ENCODE data around the gene TNFSF11.
A peak's percentile ranks its signal among the peaks of the same experiment; 100 is the strongest.

The TNFSF11 gene

GRCh38 chr13:42561752-42562467, 12.0 kb upstream of the TNFSF11 start:
- no peak for DNase-seq

GRCh38 chr13:42567906-42568305, 6.0 kb upstream of the TNFSF11 start:
- DNase-seq = no peak

DNA sequence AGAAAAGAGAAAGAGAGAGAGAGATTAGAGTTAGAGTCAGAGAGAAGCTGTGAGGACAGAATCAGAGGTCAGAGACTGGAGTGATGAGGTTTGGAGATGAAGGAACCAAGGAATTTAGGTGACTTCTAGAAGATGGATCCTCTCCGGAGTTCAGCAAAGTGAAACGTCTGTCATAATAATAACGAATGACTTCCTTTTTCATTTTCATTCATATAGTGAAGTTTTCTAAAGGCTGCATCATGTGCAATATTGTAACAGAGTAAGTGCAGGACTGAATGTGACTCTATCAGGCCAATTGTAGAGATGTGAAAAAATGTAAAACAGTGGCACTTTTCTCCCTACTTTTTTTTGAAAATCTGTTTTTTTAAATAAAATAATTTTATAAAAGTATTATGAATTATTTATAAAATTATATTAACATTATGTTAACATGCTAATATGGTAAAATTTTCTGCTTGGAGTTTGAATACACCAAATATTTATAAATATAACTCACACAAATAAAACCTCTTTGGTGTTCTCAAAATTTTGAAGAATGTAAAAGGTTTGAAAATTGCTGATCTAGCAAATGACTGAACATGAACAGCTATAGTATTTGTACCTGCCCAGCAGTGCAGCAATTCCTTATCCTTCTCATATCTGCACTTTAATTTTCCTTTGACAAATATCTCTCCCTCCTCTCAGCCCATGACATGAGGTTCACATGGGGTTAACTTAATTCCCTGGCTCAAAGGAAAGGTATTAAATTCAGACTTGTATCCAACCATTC, 4.2 kb upstream of the TNFSF11 start:
- DNase-seq = no peak

- DNase-seq = no peak
Observed at GRCh38 chr13:42571895-42572294, 2.1 kb upstream of the TNFSF11 start.

DNA sequence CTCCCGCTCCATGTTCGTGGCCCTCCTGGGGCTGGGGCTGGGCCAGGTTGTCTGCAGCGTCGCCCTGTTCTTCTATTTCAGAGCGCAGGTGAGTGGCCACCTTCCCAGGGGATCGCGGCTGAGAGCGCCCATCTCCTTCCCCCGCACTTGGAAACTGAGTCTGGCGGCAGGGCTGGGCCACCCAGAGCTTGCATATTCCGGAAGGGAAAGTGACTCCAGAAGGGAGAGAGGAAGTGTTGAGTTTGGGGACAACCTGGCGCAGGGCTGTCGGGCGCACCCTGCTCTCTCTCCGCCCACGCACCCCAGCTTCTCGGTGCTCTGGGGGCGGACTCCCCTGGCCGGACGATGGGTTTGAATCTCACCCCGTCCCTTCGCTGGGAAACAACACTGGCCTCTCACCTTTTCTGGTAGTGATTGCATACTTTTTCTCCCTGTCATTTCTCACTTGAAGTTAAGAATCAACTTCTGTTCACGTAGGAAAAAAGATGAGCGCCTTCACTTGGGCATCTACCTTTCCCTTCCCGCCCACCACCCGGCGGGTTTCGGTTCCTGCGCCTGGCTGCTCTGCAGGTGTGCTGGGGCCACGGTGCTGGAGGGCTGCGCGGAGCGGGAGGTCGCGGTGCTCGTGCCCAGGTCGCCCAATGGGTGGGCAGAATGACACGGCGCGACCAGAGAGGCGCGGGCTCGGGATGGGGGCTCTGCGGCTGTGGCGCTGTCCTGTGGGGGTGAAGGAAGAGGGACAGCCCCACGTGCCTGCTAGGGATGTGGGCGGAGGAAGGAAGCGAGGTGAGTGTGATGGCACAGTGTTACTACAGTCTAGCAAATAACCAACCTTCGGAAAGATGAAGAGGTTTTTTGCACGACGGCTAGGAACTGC, 721 bp downstream of the TNFSF11 start:
- DNase-seq = no peak

DNA sequence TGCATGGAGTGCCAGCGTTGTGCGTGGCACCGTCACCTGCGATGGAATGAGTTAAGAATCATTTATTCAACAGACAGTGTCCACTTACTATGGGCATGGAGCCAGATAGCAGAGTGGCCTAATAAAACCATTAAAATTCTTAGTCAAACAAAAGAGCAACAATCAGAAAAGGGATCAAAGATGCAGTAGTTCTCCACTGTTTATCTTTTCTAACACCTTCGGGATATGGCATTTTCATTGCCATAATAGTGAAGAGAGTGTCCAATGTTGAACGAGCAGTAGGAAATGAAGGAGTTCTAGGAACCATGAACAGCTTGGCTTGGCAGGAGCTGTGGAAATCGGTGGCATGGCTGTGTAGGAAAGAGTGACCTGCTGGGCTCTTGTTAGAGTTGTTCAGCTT, 2.0 kb downstream of the TNFSF11 start:
- no peak for DNase-seq

DNA sequence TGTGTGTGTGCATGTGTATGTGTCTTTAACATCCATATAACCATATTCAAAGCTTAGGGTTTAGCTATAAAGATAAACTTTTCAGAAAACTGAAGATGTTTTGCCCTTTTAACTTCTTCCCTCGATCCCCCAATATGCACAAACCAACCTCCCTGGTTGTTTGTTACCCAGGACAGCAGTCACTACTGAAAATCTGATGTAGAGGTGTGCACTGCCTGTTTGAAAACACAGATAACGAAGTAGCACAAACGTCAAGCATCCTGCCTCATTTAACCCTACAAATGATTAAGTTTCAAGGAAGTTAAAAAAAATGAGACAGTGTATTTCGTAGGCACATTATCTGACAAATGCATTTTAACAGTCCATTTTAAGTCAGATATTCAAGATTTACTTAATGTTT, 3.6 kb downstream of the TNFSF11 start:
- DNase-seq = no peak

DNA sequence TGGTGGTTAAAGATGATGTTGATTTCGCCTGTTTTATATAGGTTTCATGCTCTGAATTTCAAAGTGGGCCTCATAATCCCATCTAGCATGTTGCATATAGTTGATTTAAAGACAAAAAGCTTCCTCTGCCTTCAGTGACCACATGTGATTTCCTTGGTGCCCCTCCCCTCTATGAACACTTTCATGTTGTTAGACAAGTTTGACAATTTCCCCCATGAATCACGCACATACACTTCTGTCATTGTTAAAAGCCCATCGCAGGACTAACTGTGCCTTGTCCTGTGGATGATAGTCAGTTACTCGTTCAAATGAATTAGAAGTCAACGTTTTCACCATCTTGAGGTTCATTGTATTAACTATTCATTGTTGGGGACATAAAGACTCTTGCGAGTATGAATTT, 6.7 kb downstream of the TNFSF11 start:
- no peak for DNase-seq

DNA sequence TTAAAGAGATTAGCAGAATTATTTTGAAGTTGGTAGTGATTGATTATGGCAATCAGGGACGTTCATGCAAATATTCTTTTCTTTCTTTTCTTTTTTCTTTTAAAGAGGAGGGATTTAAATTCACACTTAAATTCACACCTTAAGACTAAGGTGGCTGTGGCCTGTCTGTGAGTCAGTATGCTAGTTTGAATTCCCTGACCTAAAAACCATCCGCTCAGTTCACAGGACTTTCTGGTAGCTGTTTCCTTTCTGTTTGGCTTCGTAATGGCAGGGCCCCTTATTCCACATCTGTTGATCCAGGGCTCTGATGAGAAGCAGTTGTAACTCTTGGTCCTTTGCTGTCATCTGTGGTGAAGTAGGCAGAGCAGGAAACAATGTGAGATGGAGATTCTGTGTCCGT, 7.5 kb downstream of the TNFSF11 start:
- no peak for DNase-seq

GRCh38 chr13:42591602-42592001, 17.6 kb downstream of the TNFSF11 start:
- DNase-seq = no peak

- DNase-seq = no peak
Observed at GRCh38 chr13:42592915-42593900, 19.3 kb downstream of the TNFSF11 start.

DNA sequence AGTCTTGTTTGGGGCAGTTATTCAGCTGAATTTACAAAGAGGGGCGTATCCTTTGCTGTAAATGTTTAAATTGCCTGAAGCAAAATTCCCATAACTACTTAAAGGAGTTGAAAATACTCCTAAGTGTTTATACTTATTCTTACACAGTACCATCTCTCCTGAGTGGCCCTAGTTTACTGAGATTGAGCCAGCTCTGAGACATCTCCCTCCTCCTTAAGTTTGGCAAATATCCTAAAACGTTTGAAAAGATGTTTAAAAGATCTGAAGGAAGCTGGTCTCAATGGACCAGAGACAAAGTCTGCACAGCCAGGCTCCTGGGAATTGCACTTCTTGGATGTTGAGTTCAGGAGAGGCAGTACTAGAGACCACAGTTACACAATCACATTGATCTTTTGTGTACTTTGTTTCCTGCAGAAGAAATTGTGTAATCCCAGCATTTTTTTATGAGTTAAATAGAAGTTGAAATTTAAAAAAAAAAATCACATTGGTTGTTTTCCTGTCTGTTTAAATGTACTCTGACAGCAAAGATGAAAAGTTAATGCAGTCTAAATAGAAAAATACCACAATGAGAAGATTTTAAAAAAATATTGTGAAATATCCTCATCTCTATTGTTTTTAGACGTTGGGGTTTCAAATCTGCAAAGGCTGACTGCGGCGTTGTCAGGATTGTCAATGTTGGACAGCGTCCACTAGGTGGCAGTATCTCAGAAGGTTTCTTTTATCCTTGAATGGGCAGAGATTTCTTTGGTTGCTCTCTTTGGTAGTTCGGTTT, 20.7 kb downstream of the TNFSF11 start:
- peak; percentile 60 for DNase-seq

DNA sequence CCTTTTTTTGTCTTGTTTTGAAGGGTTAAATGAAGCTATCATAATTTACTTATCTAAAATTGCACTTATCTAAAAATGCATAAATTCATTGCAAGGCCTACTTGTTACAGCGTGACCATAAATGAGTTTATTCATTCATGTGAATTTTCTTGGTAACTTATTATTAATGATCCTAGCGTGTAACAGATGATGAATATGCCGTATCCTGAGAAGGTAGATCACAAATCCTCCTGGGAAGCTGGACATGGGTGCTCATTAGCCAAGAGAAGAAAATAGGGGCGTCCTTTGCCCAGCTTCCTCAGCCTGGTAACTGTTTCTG, 21.3 kb downstream of the TNFSF11 start:
- no peak for DNase-seq

DNA sequence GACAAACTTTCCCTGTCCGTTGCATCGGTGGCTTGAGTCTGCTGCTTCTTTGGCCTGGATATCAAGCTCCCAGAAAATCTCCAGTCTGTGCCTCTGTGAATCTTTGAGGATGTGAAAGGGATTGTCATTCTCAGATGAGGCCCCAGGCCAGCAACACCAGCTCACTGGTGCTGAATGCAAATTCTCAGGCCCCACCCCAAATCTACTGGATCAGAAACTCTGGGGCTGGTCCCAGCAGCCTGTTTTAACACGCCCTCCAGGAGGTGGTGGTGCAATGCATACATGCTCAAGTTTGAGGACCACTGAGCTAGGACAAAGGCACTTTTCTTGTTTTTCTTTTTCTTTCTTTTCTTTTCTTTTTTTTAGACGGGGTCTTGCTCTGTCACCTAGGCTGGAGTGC, 23.6 kb downstream of the TNFSF11 start:
- no peak for DNase-seq

DNA sequence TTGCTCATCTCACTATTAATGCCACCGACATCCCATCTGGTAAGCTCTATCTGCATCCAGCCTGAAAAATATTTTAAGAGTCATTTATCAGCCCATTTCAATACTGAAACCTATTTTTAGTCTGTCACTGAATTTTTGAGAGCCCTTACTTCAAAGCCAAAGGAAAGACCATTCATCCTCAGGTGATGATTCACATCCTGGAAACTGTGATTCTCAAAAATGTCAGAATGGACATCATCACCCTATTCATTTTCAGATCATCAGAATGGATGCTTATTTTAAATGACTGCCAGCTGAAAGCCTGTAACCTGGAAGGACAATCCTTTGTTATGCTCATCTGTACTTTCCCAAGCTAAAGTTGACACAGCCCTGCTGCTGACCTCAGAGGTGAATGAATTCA, 27.0 kb downstream of the TNFSF11 start:
- no peak for DNase-seq

GRCh38 chr13:42602906-42603305, 29.0 kb downstream of the TNFSF11 start:
- no peak for DNase-seq

GRCh38 chr13:42603571-42603970, 29.6 kb downstream of the TNFSF11 start:
- no peak for DNase-seq

DNA sequence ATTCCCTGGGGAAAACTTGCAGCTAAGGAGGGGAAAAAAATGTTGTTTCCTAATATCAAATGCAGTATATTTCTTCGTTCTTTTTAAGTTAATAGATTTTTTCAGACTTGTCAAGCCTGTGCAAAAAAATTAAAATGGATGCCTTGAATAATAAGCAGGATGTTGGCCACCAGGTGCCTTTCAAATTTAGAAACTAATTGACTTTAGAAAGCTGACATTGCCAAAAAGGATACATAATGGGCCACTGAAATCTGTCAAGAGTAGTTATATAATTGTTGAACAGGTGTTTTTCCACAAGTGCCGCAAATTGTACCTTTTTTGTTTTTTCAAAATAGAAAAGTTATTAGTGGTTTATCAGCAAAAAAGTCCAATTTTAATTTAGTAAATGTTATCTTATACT, 33.6 kb downstream of the TNFSF11 start:
- DNase-seq = no peak

- DNase-seq = no peak
Observed at GRCh38 chr13:42610649-42611048, 36.7 kb downstream of the TNFSF11 start.

DNA sequence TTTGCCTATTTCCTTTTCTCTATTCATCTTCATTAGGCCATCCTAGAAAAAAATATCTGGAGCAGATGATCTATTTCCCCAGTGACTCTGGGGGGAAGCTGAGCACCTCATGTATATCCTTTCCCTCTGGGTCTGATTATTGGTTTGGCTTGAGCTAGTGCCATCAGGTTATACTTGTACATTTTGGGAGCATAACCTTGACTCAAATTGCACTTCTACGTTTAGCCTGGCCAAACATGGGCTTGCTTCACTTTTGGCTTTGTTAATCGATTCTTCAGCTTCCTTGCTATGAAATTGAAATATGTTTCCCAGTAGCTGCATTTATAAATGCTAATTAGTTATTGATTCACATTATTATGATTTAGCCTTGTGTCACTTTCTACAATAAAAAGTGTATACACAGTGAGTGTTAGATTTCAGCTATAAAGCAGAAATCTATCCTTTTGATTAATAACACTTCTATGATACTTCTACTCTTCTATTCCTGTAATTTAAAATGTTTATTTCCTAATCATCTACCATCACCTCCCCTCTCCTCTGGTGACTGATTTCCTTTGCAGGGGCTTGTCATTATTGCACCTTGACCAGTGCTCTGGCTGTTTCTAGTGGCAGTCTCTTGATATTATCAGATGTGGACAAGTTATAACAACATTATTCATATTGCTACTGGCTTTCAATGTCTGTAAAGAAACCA, 37.3 kb downstream of the TNFSF11 start:
- DNase-seq = no peak
